NCI-H748 treated with DMSO at 0.1 percent for 48 hours (cell line): ENCODE measurements around the gene TRAF3.
"Not testable (repeated sequence)": the region's sequence is repeated elsewhere in the genome, so short reads cannot be mapped to it uniquely, and the experiment has no call there.

Experiments
- DNase-seq: peaks from one replicate; lab custom pipeline; 2025; lab: John Stamatoyannopoulos, UW

TRAF3 gene

GRCh38 chr14:102892651-102893050 is 115.4 kb downstream of the TRAF3 start:
- DNase-seq: no peak

GRCh38 chr14:102893452-102893851 is 116.2 kb downstream of the TRAF3 start:
- no peak for DNase-seq

GRCh38 chr14:102896735-102897134 is 119.5 kb downstream of the TRAF3 start:
- DNase-seq: not testable (repeated sequence)

- DNase-seq: no peak
These were observed 120.2 kb downstream of the TRAF3 start for GRCh38 chr14:102897299-102898027.

GRCh38 chr14:102898298-102898697 is 121.0 kb downstream of the TRAF3 start:
- DNase-seq: no peak

- DNase-seq: peak; percentile 84
These were observed 121.7 kb downstream of the TRAF3 start for GRCh38 chr14:102898776-102899515.

- DNase-seq: no peak
These were observed 122.3 kb downstream of the TRAF3 start for GRCh38 chr14:102899516-102899900.

GRCh38 chr14:102900631-102901571 is 123.7 kb downstream of the TRAF3 start:
- DNase-seq: no peak

GRCh38 chr14:102901633-102902032 is 124.4 kb downstream of the TRAF3 start:
- no peak for DNase-seq

GRCh38 chr14:102902086-102902485 is 124.8 kb downstream of the TRAF3 start:
- no peak for DNase-seq

- DNase-seq: no peak
These were observed 125.4 kb downstream of the TRAF3 start for GRCh38 chr14:102902523-102903247.

GRCh38 chr14:102903248-102903888 is 126.1 kb downstream of the TRAF3 start:
- no peak for DNase-seq

GRCh38 chr14:102903889-102904512 is 126.8 kb downstream of the TRAF3 start:
- no peak for DNase-seq

GRCh38 chr14:102905116-102906108 is 128.2 kb downstream of the TRAF3 start:
- no peak for DNase-seq

- DNase-seq: no peak
These were observed 129.5 kb downstream of the TRAF3 start for GRCh38 chr14:102906616-102907302.

- no peak for DNase-seq
These were observed 130.1 kb downstream of the TRAF3 start for GRCh38 chr14:102907303-102907844.

GRCh38 chr14:102907980-102908730 is 130.9 kb downstream of the TRAF3 start:
- DNase-seq: no peak
